ENCODE measurements around the gene PPP1R26.
A peak's percentile ranks its signal among the peaks of the same experiment; 100 is the strongest.
"Not testable (repeated sequence)": the region's sequence is repeated elsewhere in the genome, so short reads cannot be mapped to it uniquely, and the experiment has no call there.

Gene PPP1R26, protein sequence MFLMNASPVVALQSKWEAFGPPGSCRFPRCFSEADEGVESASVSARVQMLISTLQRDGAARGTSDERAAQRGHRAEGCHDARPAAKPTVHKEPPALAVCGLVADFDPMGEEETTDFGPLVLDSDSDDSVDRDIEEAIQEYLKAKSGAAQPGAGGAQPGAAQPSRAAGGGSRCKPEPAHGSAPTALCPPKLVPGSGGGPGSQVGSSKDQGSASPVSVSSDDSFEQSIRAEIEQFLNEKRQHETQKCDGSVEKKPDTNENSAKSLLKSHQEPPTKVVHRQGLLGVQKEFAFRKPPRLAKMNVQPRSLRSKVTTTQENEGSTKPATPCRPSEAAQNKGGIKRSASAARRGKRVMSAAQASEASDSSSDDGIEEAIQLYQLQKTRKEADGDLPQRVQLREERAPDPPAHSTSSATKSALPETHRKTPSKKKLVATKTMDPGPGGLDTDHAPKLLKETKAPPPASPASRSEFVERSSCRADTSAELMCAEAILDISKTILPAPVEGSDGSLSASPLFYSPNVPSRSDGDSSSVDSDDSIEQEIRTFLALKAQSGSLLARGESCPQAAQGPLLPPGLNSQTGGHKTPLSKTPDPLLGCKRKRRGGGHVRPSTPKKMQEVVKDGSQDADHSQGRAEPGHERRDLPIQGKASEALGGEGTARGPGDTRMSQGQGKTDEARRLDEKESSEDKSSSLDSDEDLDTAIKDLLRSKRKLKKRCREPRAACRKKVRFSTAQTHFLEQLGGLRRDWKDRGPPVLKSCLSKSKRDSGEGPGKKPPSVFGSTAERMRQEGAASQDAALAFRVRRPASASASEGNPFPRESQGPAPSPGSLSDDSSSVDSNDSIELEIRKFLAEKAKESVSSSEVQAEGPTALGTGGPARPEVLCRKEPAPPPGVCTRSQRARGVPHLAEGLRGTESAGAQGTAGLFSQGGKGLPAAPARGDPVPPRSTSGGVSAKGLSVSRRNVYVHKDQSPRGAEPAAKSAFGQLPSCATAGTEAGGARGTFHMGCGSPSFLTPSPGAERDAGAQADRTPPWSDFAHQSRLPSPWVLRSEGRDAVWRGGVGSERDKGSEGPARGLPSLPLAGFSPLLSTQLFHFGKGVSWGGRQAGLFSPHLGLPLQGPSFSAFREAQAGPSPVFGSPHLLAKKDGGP (N-terminal part only)

DNA sequence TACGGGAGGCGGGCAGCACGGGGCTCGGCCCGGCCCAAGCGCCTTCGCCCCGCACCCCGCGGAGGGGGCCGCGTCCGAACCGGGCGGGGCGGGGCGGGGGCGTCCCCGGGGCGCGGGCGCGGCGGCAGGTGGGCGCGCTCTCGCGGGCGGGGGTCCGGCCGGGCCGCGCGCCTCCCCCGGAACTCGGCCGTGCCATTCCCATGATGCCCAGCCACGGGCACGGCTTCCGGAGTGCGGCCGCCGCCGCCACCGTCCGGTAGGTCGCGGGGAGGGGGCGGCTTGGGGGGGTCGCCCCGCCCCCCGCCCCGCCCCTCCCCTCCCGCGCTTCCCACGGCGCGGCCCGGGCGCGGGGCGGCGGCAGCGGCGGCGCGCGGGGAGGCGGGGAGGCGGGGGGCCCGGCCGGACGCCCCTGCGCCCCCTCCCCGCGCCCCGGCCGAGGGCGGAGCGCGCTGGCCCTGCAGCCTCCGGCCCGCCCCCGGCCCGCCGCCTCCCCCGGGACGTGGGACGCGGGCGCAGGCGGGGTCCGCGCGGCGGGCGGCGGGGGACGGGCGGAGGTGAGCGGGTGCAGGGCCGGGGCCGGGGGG is at the start of gene PPP1R26:
PPP1R26 (plus strand) TSS at position 314 of the 584 bp plus-strand sequence. CDS start 4,729 bp downstream, outside the sequence.
- in situ Hi-C loops (cut with MboI; ENCODE audit: low pct_unique_long_range_greater_than_20kb, low sequenced_read_pairs, unreplicated experiment), result no loop called here
- TF ChIP-seq, protein P1, sequence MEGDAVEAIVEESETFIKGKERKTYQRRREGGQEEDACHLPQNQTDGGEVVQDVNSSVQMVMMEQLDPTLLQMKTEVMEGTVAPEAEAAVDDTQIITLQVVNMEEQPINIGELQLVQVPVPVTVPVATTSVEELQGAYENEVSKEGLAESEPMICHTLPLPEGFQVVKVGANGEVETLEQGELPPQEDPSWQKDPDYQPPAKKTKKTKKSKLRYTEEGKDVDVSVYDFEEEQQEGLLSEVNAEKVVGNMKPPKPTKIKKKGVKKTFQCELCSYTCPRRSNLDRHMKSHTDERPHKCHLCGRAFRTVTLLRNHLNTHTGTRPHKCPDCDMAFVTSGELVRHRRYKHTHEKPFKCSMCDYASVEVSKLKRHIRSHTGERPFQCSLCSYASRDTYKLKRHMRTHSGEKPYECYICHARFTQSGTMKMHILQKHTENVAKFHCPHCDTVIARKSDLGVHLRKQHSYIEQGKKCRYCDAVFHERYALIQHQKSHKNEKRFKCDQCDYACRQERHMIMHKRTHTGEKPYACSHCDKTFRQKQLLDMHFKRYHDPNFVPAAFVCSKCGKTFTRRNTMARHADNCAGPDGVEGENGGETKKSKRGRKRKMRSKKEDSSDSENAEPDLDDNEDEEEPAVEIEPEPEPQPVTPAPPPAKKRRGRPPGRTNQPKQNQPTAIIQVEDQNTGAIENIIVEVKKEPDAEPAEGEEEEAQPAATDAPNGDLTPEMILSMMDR (IDR thresholded peaks at IDR 0.05; ENCODE audit: extremely low read depth, insufficient read depth, missing control alignments), result no peak
- DNase-seq (ENCODE audit: low spot score), result peak; percentile 58

DNA sequence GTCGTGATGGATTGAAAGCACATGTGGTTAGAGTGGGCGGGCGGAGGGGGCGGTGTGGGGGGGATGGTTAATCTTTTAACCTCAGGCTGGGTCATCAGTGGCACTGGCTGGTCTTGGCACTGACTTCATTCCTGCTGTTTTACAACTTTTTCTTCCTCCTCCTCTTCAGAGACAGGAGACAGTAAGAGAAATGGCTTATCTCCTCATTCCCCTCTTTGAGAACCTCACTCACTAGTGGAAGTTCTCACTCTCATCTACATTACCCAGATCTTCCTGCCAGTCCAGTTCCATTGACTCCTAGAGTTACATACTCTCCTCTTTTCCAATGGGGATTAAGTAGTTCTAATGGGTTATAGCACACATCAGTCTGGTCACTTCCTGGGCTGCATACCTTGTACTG is 42.3 kb upstream of the PPP1R26 start:
- TF ChIP-seq, protein P1 (IDR thresholded peaks at IDR 0.05; ENCODE audit: extremely low read depth, insufficient read depth, missing control alignments), result no peak
- in situ Hi-C loops (cut with MboI; ENCODE audit: low pct_unique_long_range_greater_than_20kb, low sequenced_read_pairs, unreplicated experiment), result no loop called here
- DNase-seq (ENCODE audit: low spot score), result no peak

DNA sequence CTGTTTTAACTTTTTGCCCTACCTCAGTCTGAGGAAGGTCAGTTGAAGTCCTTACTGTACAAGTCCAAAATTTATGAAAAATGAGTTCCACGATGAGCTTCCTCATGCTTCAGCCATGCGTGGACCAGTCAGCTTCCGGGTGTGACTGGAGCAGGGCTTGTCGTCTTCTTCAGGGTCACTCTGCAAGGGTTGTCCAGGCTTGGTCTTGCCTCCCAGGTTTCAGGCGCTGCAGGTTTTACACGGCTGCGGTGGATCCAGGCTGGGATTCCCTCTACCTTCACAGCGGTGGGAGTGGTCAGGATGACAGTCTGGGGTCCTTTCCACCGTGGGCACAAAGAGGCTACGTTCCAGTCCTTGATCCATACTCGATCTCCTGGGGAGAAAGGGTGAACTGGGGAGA is 41.9 kb upstream of the PPP1R26 start:
- in situ Hi-C loops (cut with MboI; ENCODE audit: low pct_unique_long_range_greater_than_20kb, low sequenced_read_pairs, unreplicated experiment); DNase-seq (ENCODE audit: low spot score): not testable (repeated sequence)

DNA sequence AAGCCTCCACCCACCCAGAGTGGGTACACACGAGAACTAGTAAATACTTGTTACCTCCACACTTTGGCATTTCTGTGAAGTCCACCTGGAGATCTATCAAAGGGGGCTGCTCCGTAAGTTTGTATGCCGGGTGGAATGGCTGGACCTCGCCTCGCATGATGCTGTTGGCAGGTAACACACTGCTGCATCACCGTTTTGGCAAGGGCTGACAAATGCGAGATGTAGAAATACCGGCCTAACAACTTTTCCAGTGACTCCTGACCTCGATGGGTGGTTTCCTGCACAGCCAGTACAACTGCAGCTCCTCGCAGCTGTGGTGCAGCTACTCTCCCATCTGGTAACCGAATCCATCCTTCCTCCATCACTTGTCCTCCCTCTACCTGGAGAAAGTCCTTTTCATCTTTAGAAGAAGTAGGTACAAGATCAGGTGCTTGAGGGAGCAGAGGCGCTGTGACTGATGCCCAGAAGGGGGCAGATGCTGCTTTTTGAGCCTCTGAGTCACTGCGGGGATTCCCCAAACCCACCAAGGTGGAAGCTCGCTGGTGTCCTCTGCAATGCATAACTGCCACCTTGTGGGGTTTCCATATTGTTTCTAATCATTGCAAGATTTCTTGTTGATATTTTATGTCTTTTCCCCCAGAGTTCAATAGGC is 40.9 kb upstream of the PPP1R26 start:
- TF ChIP-seq, protein P1 (IDR thresholded peaks at IDR 0.05; ENCODE audit: extremely low read depth, insufficient read depth, missing control alignments), result peak; percentile 39
- in situ Hi-C loops (cut with MboI; ENCODE audit: low pct_unique_long_range_greater_than_20kb, low sequenced_read_pairs, unreplicated experiment), result not testable (repeated sequence)
- peak; percentile 25 for DNase-seq (ENCODE audit: low spot score)

DNA sequence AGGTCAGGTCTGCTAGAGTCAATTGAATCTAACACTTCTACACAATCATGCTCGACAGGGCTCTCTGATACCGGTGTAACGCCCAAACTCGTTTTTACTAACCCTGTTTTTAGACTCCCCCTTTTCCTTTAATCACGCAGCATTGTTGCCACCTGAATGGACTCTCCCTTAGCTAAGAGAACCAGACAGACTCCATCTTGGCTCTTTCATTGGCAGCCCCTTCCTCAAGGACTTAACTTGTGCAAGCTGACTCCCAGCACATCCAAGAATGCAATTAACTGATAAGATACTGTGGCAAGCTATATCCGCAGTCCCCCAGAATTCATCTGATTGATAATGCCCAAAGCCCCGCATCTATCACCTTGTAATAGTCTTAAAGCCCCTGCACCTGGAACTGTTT is 40.1 kb upstream of the PPP1R26 start:
- DNase-seq (ENCODE audit: low spot score); in situ Hi-C loops (cut with MboI; ENCODE audit: low pct_unique_long_range_greater_than_20kb, low sequenced_read_pairs, unreplicated experiment): not testable (repeated sequence)

DNA sequence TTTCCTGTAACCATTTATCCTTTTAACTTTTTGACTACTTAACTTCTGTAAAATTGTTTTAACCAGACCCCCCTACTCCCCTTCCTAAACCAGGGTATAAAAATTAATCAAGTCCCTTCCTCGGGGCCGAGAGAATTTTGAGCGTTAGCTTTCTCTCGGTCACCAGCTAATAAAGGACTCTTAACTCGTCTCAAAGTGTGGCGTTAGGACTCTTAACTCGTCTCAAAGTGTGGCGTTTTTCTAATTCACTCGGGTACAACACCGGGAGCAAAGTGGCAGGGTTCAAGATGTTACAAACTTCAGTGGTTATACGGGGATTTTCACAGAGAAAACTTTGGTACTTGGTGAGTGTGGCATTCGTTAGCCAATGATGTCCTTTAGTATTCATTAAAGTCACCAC is 39.7 kb upstream of the PPP1R26 start:
- TF ChIP-seq, protein P1 (IDR thresholded peaks at IDR 0.05; ENCODE audit: extremely low read depth, insufficient read depth, missing control alignments), result no peak
- in situ Hi-C loops (cut with MboI; ENCODE audit: low pct_unique_long_range_greater_than_20kb, low sequenced_read_pairs, unreplicated experiment), result no loop called here
- no peak for DNase-seq (ENCODE audit: low spot score)

DNA sequence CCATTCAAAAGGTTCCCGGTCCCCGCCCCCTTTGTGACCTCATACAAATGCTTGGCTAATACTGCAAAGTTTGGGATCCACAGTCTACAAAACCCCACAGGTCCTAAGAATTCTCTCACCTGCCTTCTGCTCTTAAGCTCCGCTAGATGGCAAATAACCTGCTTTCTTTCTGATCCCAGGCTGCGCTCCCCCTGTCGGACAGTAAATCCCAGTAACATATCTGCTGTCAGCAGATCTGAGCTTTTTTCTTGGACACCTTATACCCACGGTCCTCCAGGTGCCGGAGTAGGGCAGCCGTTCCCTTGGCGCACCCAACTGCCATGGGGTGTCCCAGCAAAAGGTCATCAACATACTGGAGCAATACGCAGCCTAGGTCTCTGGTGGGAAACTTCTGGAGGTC is 39.0 kb upstream of the PPP1R26 start:
- in situ Hi-C loops (cut with MboI; ENCODE audit: low pct_unique_long_range_greater_than_20kb, low sequenced_read_pairs, unreplicated experiment), result no loop called here
- DNase-seq (ENCODE audit: low spot score), result no peak
- TF ChIP-seq, protein P1 (IDR thresholded peaks at IDR 0.05; ENCODE audit: extremely low read depth, insufficient read depth, missing control alignments), result no peak

DNA sequence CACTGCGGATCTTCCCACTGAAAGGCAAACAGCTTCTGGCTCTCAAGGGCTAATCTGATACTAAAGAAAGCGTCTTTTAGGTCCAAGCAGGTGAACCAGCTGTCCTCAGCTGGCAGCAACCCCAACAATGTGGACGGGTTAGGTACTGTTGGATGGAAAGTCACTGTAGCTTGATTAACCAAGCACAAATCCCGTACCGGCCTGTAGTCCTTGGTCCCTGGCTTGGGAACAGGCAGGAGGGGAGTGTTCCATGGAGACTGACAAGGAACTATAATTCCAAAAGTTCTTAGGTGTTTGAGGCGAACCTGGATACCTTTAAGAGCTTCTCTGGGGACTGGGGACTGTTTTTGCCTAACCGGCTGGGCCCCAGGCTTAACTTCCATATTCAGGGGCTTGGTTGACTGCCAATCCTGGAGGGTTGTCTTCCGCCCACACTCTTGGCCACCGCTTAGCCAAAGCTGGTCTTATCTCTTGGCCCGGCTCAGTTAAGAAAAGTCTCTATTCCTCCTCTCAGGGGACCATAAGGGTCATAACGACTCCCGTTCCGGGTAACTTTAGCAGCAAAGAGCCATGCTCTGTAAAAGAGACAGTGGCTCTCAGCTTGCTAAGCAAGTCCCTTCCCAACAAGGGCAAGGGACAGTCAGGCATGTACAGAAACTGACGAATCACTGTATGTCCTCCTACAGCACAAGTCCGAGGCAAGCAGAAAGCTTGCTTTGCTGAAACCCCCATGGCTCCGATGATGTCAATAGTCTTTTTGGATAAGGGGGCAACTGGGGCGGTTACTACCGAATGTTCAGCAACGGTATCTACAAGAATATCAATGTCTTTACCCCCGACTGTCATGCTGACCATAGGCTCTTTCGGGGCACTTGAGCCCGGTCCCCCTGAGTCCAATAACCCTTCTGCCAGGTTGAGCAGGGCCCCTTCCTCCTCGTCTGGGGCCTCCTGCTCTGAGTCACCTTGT is 38.2 kb upstream of the PPP1R26 start:
- DNase-seq (ENCODE audit: low spot score); in situ Hi-C loops (cut with MboI; ENCODE audit: low pct_unique_long_range_greater_than_20kb, low sequenced_read_pairs, unreplicated experiment): not testable (repeated sequence)

Measured in GM13977 (cell line).